HepG2 (cell line): Measurements from ENCODE around the gene ALDOA. TPM values are rescaled to one million over a fixed set of nuclear protein-coding genes. Genes with fewer than 3 reads are reported as not detected.

Experiments
- HDAC1 ChIP-seq: sonication (generic); formaldehyde crosslinking; IDR thresholded peaks from 2 replicates; pipeline ENCODE4 v1.5.1; 2020; ENCODE audit warnings: mild to moderate bottlenecking, missing genetic modification reagents
- HHEX ChIP-seq: IDR thresholded peaks from 2 replicates; pipeline ENCODE4 v1.6.1; 2016; ENCODE audit warnings: control low read depth
- NFE2L1 ChIP-seq: sonication (generic); formaldehyde crosslinking; IDR thresholded peaks from 2 replicates; pipeline ENCODE4 v1.4.0; 2020; ENCODE audit warnings: missing genetic modification reagents, mild to moderate bottlenecking, borderline replicate concordance
- ZBTB20 ChIP-seq: sonication (generic); formaldehyde crosslinking; IDR thresholded peaks from 2 replicates; pipeline ENCODE4 v1.8.1; 2023; ENCODE audit warnings: missing genetic modification reagents, low read depth, mild to moderate bottlenecking, borderline replicate concordance
- ZNF12 ChIP-seq: sonication (generic); formaldehyde crosslinking; IDR thresholded peaks from 2 replicates; pipeline ENCODE4 v1.5.0; 2020; ENCODE audit warnings: missing genetic modification reagents
- ZNF121 ChIP-seq: sonication (generic); formaldehyde crosslinking; IDR thresholded peaks from 2 replicates; pipeline ENCODE4 v1.5.0; 2020; ENCODE audit warnings: mild to moderate bottlenecking, missing genetic modification reagents
- ZSCAN29 ChIP-seq: sonication (generic); formaldehyde crosslinking; conservative IDR thresholded peaks from 2 replicates; pipeline ENCODE4 v1.4.0; 2020; ENCODE audit warnings: mild to moderate bottlenecking, missing genetic modification reagents
- polyA plus RNA-seq, 8 experiments: library from polyadenylated mRNA; depleted of rRNA in 3 of 8; stranded (reverse) in 7 of 8; unstranded in 1 of 8; fragments of >200 nt; fragmentation: Illumina TruSeq in 4 of 8; extraction: Trizol in 4 of 8; gene quantifications; 2 replicates each; pipeline versions ENCODE4 v1.2.1 to v1.2.3, GENCODE V29; 2011 to 2016; ENCODE audit warnings: low read depth in 4 of 8, missing spikeins in 1 of 8, mixed read lengths in 1 of 8; ENCODE audit not compliant: insufficient read depth in 1 of 8
- total RNA-seq, 5 experiments: library from RNA; depleted of rRNA; stranded (reverse); fragments of >200 nt; fragmentation: Illumina TruSeq; extraction: Trizol; gene quantifications; 2 replicates each; pipeline ENCODE4 v1.2.3, GENCODE V29; 2016; ENCODE audit warnings: low read depth in 1 of 5
- TF ChIP-seq, protein P1 (sequence below): sonication (generic); formaldehyde crosslinking; IDR thresholded peaks from 2 replicates; pipeline ENCODE4 v1.5.0; 2020; ENCODE audit warnings: missing genetic modification reagents
- TF ChIP-seq, protein P2 (sequence below): IDR thresholded peaks from 2 replicates; pipeline ENCODE4 v1.6.1; 2016
- TF ChIP-seq, protein P3 (sequence below): sonication (generic); formaldehyde crosslinking; IDR thresholded peaks from 2 replicates; pipeline ENCODE4 v1.4.0; 2020; ENCODE audit warnings: mild to moderate bottlenecking, missing genetic modification reagents
- TF ChIP-seq, protein P4 (sequence below): sonication (generic); formaldehyde crosslinking; IDR thresholded peaks from 2 replicates; pipeline ENCODE4 v1.4.0; 2020; ENCODE audit warnings: missing genetic modification reagents, mild to moderate bottlenecking, borderline replicate concordance
- TF ChIP-seq, protein P5 (sequence below), 2 experiments: fragments of 450-650 bp in 1 of 2; sonication (generic) in 1 of 2; formaldehyde crosslinking in 1 of 2; IDR thresholded peaks; 2 replicates each; pipeline versions ENCODE4 v1.6.1 to v1.8.0; 2016 to 2022; ENCODE audit warnings: antibody characterized with exemption in 1 of 2, mild to moderate bottlenecking in 1 of 2, missing genetic modification reagents in 1 of 2
- TF ChIP-seq, protein P6 (sequence below): sonication (generic); formaldehyde crosslinking; IDR thresholded peaks from 2 replicates; pipeline ENCODE4 v1.8.0; 2022; ENCODE audit warnings: mild to moderate bottlenecking, missing genetic modification reagents, borderline replicate concordance

The ALDOA gene
- total and polyA plus RNA-seq, 2 of the 13 experiments (the other 11 are each of a cell fraction or from before 2014, with no cell fraction given), result 925 to 1,884 TPM

DNA sequence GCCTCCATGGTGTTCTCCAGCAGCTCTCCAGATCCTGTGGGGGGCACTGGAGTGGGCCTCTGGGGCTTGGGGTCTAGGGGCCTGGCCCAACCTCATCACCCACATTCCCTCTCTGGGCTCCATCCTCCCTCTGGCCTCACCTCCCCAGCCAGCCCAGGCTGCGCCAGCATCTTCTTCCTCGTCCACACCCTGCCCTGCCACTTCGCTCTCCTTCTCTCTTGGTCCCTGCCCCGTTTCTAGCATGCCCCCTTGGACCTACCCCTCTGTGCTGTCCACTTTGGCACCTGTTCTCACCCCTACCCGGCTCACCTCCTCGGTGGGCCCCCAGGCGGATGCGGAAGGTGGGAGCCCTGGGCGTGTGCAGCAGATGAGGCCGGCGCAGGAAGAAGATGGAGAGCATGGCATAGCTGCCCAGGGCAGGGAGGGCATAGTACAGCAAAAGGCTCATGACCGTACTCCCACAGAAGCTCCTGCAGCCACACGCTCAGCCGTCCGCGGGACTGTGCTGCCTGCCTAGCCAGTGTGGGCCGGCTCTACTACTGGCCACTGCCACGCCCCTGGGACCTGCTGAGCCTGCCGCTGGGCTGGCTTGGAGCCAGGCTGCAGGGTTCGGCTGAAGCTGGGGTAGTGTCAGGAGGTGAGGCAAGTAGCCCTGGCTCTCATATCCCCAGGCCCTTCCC lies 47.6 kb downstream of the ALDOA start, which contains the start of gene GDPD3 (continued):
- TF ChIP-seq, protein P1, sequence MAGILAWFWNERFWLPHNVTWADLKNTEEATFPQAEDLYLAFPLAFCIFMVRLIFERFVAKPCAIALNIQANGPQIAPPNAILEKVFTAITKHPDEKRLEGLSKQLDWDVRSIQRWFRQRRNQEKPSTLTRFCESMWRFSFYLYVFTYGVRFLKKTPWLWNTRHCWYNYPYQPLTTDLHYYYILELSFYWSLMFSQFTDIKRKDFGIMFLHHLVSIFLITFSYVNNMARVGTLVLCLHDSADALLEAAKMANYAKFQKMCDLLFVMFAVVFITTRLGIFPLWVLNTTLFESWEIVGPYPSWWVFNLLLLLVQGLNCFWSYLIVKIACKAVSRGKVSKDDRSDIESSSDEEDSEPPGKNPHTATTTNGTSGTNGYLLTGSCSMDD, result no peak
- TF ChIP-seq, protein P2, sequence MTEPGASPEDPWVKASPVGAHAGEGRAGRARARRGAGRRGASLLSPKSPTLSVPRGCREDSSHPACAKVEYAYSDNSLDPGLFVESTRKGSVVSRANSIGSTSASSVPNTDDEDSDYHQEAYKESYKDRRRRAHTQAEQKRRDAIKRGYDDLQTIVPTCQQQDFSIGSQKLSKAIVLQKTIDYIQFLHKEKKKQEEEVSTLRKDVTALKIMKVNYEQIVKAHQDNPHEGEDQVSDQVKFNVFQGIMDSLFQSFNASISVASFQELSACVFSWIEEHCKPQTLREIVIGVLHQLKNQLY (CRISPR knock-in tag), result no peak
- TF ChIP-seq HDAC1 (CRISPR knock-in tag) (0 out of 2 replicates have a peak, but pooled peaks have one; percentile 15), HHEX (no peak), ZNF12 (no peak; the same call in 1 of the 2 replicates), ZNF121 (peak; percentile 5; the same call in 1 of the 2 replicates), ZSCAN29 (CRISPR knock-in tag) (no peak), NFE2L1 (CRISPR knock-in tag) (no peak), ZBTB20 (CRISPR knock-in tag) (no peak)
- TF ChIP-seq, protein P3, sequence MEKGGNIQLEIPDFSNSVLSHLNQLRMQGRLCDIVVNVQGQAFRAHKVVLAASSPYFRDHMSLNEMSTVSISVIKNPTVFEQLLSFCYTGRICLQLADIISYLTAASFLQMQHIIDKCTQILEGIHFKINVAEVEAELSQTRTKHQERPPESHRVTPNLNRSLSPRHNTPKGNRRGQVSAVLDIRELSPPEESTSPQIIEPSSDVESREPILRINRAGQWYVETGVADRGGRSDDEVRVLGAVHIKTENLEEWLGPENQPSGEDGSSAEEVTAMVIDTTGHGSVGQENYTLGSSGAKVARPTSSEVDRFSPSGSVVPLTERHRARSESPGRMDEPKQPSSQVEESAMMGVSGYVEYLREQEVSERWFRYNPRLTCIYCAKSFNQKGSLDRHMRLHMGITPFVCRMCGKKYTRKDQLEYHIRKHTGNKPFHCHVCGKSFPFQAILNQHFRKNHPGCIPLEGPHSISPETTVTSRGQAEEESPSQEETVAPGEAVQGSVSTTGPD (CRISPR knock-in tag), result no peak
- TF ChIP-seq, protein P4, sequence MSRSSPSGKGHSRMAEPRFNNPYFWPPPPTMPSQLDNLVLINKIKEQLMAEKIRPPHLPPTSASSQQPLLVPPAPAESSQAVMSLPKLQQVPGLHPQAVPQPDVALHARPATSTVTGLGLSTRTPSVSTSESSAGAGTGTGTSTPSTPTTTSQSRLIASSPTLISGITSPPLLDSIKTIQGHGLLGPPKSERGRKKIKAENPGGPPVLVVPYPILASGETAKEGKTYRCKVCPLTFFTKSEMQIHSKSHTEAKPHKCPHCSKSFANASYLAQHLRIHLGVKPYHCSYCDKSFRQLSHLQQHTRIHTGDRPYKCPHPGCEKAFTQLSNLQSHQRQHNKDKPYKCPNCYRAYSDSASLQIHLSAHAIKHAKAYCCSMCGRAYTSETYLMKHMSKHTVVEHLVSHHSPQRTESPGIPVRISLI (CRISPR knock-in tag), result no peak
- TF ChIP-seq, protein P5, sequence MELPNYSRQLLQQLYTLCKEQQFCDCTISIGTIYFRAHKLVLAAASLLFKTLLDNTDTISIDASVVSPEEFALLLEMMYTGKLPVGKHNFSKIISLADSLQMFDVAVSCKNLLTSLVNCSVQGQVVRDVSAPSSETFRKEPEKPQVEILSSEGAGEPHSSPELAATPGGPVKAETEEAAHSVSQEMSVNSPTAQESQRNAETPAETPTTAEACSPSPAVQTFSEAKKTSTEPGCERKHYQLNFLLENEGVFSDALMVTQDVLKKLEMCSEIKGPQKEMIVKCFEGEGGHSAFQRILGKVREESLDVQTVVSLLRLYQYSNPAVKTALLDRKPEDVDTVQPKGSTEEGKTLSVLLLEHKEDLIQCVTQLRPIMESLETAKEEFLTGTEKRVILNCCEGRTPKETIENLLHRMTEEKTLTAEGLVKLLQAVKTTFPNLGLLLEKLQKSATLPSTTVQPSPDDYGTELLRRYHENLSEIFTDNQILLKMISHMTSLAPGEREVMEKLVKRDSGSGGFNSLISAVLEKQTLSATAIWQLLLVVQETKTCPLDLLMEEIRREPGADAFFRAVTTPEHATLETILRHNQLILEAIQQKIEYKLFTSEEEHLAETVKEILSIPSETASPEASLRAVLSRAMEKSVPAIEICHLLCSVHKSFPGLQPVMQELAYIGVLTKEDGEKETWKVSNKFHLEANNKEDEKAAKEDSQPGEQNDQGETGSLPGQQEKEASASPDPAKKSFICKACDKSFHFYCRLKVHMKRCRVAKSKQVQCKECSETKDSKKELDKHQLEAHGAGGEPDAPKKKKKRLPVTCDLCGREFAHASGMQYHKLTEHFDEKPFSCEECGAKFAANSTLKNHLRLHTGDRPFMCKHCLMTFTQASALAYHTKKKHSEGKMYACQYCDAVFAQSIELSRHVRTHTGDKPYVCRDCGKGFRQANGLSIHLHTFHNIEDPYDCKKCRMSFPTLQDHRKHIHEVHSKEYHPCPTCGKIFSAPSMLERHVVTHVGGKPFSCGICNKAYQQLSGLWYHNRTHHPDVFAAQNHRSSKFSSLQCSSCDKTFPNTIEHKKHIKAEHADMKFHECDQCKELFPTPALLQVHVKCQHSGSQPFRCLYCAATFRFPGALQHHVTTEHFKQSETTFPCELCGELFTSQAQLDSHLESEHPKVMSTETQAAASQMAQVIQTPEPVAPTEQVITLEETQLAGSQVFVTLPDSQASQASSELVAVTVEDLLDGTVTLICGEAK (IDR thresholded peaks at IDR 0.05), result no peak
- TF ChIP-seq, protein P5 (CRISPR knock-in tag; IDR thresholded peaks at IDR 0.05), result no peak
- TF ChIP-seq, protein P6, sequence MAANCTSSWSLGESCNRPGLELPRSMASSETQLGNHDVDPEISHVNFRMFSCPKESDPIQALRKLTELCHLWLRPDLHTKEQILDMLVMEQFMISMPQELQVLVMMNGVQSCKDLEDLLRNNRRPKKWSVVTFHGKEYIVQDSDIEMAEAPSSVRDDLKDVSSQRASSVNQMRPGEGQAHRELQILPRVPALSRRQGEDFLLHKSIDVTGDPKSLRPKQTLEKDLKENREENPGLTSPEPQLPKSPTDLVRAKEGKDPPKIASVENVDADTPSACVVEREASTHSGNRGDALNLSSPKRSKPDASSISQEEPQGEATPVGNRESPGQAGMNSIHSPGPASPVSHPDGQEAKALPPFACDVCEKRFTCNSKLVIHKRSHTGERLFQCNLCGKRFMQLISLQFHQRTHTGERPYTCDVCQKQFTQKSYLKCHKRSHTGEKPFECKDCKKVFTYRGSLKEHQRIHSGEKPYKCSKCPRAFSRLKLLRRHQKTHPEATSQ (CRISPR knock-in tag), result no peak
